ENCODE measurements around the gene ARHGEF3.
A peak's percentile ranks its signal among the peaks of the same experiment; 100 is the strongest.

Gene ARHGEF3

DNA sequence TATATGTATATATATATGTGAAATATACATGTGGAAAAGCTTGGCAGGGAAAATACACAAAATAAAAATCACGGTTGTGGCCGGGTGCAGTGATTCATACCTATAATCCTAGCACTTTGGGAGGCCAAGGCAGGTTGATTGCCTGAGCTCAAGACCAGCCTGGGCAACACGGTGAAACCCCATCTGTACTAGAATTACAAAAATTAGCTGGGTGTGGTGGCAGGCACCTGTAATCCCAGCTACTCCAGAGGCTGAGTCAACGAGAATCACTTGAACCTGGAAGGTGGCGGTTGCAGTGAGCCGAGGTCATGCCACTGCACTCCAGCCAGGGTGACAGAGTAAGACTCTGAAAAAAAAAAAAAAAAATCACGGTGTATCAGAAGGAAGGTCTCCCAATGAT lies 20.8 kb upstream of the ARHGEF3 start:
- DNase-seq = no peak

GRCh38 chr3:56819016-56819809 lies 17.5 kb upstream of the ARHGEF3 start:
- DNase-seq = no peak

DNA sequence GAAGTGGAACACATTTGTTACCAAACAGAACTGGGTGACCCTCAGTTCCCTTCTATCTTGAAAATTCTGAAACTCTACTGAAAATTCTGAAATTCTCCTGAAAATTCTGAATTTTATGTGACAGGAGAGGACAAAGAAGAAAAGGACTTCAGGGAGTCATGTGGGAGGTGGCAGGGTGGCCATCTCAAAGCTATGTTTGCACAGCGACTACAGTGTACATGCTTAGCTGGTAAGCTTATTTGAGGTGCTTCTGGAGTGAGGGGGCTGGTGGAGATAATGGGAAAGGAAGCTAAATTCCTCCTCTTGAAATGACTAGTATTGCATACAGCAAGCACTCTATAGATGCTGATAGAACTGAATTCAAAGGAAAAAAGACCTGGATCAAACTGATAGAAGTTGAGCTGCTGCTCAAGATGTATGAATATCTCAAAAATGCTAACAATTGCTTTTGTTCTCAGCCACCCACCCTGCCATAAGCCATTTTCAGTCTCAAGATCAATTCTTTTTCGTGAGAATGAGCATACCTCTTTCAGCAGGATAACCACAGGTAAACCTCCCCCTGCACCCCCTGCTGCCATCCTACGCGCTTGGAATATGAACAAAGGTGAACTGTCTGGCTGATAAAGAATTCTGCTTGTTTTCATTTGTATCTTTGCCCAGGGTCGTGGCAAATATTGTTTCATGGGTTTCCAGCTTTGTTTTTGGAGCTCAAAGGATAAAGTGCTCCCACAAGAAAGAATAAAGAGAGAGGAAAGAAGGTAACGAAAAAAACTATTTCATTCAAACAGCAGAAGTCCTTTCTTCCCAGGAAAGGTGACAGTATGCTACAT lies 16.6 kb upstream of the ARHGEF3 start:
- no peak for DNase-seq

GRCh38 chr3:56817646-56818045 lies 15.9 kb upstream of the ARHGEF3 start:
- DNase-seq = no peak

DNA sequence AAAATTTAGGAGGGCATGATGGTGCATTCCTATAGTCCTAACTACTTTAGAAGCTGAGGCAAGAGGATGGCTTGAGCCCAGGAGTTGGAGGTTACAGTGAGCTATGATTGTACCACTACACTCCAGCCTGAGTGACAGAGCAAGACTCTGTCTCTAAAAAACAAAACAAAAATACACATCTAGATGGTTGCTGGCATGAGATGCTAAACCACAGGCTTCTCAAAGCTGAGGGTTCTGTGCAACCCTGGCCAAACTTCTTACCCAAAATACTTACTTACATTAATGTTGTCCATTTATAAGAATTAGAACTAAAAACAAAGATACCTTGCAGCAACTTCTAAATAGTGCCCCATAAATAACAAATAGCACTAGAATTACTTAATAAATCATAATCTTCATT lies 14.3 kb upstream of the ARHGEF3 start:
- DNase-seq = no peak

- no peak for DNase-seq
Measured at GRCh38 chr3:56815589-56815988, 13.8 kb upstream of the ARHGEF3 start.

- no peak for DNase-seq
Measured at GRCh38 chr3:56813653-56813960, 11.9 kb upstream of the ARHGEF3 start.

GRCh38 chr3:56812754-56813652 lies 11.3 kb upstream of the ARHGEF3 start:
- no peak for DNase-seq

DNA sequence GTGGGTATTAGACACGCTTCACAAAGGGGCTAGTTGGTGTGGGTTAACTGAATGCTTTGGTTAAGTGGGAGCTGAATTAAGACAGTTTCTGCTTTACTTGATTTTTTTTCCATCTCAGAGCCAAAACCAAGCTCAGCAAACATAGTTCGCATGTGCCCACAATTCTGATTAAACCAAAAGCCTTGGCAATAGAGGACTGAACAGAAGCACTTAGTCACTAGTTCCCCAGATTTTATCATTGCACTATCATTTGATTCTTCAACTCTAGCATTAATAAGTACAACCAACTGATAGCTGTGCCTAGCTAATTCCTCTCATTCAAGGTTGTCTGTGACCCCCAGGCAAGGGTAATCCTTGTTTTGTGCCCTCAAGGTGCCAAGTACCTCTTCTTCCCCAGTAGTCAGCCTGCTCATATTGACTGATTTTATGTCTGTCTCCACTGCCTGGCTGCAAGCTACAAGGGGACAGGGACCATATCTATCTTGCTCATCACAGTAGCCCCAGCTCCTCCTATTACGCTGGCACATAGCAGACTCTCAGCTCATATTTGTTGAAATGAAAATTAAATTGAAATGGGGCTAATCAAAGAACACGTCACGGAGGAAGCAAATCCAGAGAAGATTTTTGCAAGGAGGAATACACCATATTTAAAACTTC lies 9.9 kb upstream of the ARHGEF3 start:
- DNase-seq = no peak

DNA sequence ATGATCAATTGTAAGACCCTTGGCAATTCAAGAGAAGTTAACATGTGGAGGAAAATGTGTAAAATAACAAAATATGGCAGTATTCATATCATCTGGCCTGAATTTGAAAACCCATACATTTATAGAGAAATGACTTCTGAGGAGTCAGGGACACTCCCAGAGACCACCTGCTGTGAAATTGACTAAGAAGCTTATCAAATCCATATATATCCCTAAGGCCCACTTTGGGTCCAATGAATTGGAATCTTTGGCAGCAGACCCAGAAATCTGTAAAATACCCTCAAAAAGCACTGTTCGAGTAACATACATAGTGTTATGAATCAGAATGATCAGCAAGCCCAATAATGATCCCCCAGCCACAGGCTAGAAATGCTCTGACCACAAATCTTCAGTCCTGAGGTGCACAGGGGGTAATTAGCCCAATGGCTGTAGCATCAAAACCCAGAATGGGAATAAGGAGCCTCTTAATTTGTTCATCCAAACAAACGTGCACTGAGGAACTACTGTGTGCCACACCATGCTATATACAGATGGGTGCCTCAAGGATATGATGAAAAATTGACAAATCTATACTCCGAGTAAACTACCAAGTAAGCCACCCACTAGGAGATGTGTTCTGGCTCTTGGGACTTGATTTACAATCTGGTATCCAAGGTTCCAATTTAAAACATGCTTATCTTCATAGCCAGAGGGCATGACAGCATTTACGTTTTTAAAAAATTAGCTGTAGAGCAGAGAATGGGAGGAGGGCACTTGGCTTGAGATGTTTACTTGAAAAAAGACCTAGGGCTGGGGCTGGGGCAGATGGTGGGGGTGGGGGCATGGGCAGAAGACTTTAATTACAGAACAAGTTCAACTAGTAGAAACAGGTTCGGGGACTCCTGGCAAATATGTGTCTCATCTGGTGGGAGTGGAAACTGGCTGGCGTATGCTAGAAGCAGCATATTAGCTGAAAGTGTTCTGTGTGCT lies 9.1 kb upstream of the ARHGEF3 start:
- DNase-seq = no peak

- no peak for DNase-seq
Measured at GRCh38 chr3:56806407-56806806, 4.7 kb upstream of the ARHGEF3 start.

GRCh38 chr3:56802790-56803189 lies 1.0 kb upstream of the ARHGEF3 start:
- no peak for DNase-seq

DNA sequence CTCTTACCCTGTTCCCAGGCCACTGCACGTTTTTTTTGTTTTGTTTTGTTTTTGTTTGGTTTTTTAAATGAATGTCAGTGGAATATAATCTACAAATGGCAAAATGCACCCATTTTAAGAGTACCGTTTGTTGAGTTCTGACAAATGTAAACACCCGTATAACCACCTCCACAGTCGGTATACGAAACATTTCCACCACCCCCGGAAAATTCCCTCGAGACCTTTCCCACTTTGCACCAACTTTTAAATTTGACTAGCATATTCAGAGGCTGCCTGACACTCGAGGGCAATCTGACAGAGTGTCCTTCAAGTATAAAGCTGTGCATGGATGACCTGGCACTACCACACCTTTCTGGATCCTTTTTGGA lies 613 bp upstream of the ARHGEF3 start:
- DNase-seq = no peak

GRCh38 chr3:56800832-56801661 lies 702 bp downstream of the ARHGEF3 start:
- peak in 2 of 4 experiments; percentile 25 to 40 for DNase-seq

DNA sequence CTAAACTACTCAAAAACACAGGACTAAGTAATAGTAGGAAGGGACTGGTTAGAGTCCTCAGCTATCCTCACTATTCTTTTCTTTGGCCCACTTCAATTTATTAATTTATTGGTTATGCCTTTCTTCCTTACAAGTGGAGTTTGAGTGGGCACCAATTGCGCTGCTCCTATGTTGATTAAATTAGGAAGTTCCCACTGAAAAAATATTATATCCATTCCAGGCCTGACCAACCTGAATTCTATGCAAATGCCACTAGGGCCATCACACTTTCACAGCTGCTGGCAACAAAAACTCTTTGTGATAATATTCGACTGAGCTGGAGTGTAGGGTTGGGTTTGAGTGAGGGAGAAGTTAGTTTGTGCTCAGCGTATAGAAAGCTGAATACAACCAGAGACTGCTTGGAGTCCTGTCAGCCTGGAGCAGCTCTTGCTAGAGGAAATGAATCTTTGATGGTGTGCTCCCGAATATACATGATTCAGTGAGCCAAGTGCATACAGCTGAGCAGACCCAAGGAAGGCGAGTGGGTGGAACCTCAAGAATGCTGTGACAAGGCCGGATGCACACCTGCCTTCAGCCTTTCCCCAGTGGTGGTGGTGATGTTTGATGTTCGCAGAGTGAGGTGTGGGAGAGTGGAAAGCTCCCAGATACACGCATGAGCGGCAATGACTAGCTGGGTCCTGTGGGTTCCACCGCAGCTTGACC lies 1.5 kb downstream of the ARHGEF3 start:
- DNase-seq = peak; percentile 15 to 60 (median 32)

GRCh38 chr3:56799251-56799882 lies 2.4 kb downstream of the ARHGEF3 start:
- no peak for DNase-seq

- DNase-seq = no peak
Measured at GRCh38 chr3:56796996-56797395, 4.8 kb downstream of the ARHGEF3 start.

- no peak for DNase-seq
Measured at GRCh38 chr3:56796202-56796601, 5.5 kb downstream of the ARHGEF3 start.

GRCh38 chr3:56795829-56796185 lies 5.9 kb downstream of the ARHGEF3 start:
- no peak for DNase-seq

All from activated naive CD4-positive, alpha-beta T cell (primary cell).